ENCODE data around the gene LZTR1. TPM values are rescaled to one million over a fixed set of nuclear protein-coding genes. Genes with fewer than 3 reads are reported as not detected.

Gene LZTR1
- total RNA-seq, 1 experiment from 2014 or later = 41.0 TPM

GRCh38 chr22:21015466-21016006 is 33.4 kb downstream of the LZTR1 start:
- no TSS peak for BruUV-seq (replicated peaks)

GRCh38 chr22:21016644-21017420 is 34.7 kb downstream of the LZTR1 start:
- Histone ChIP-seq H3K4me2 (ENCODE audit: low read length) (no peak overlapping the region), H3K27me3 (ENCODE audit: low read length) (no peaks in the 10 kb centered on the region), H3K9me2 (replicated peaks; ENCODE audit: low read length) (no peaks in the 10 kb centered on the region), H2AFZ (ENCODE audit: low read length) (no peak overlapping the region), H3F3A (ENCODE audit: low read length, unreplicated experiment) (no peaks in the 10 kb centered on the region), H3K9ac (ENCODE audit: low read length) (no peak overlapping the region), H3K79me2 (ENCODE audit: low read length) (no peaks in the 10 kb centered on the region), H3K4me3 (ENCODE audit: low read length) (no peak overlapping the region), H3K4me1 (ENCODE audit: insufficient read depth, low read length) (peaks cover 7% of the 10 kb centered on the region; the same call in 1 of the 2 replicates), H3K36me3 (ENCODE audit: low read depth, low read length) (no peaks in the 10 kb centered on the region), H4K20me1 (ENCODE audit: low read length) (no peaks in the 10 kb centered on the region), H3K27ac (ENCODE audit: low read length) (no peak overlapping the region), H3K9me3 (ENCODE audit: low read length) (no peaks in the 10 kb centered on the region)
- intact Hi-C loops (cut with micrococcal nuclease) = no loop called here
- TF ChIP-seq EZH2 (IDR thresholded peaks at IDR 0.05; ENCODE audit: low read length, unreplicated experiment) (no peak), CTCF (conservative IDR thresholded peaks at IDR 0.05; ENCODE audit: low read depth, low read length) (no peak), EZH2phosphoT487 (IDR thresholded peaks at IDR 0.05; ENCODE audit: borderline replicate concordance, low read length) (no peak)
- DNase-seq (no peak), ATAC-seq (no peak)
- no TSS peak for BruUV-seq (replicated peaks)
- CTCF ChIA-PET = interaction anchor here (0.7 kb wide), 1 partner anchor 13 kb away, joined by 11 read pairs; no protein-coding TSS in a partner anchor
- POLR2A ChIA-PET (ENCODE audit: unreplicated experiment) = no interaction called here

More at GRCh38 chr22:21015466-21016006, 33.4 kb downstream of the LZTR1 start:
- ChIA-PET POLR2A (ENCODE audit: unreplicated experiment) (no interaction called here), CTCF (interaction anchor here (0.7 kb wide), 1 partner anchor 41 kb away, joined by 4 read pairs; no protein-coding TSS in a partner anchor)
- Histone ChIP-seq H3K79me2 (ENCODE audit: low read length) (no peaks in the 10 kb centered on the region), H3K27ac (ENCODE audit: low read length) (no peak overlapping the region), H3K9me3 (ENCODE audit: low read length) (no peaks in the 10 kb centered on the region), H3K4me1 (ENCODE audit: insufficient read depth, low read length) (peaks cover 7% of the 10 kb centered on the region; the same call in 1 of the 2 replicates), H3K9me2 (replicated peaks; ENCODE audit: low read length) (no peaks in the 10 kb centered on the region), H3K4me3 (ENCODE audit: low read length) (no peak overlapping the region), H3K36me3 (ENCODE audit: low read depth, low read length) (no peaks in the 10 kb centered on the region), H3K9ac (ENCODE audit: low read length) (no peak overlapping the region), H4K20me1 (ENCODE audit: low read length) (no peaks in the 10 kb centered on the region), H3K27me3 (ENCODE audit: low read length) (no peaks in the 10 kb centered on the region), H2AFZ (ENCODE audit: low read length) (no peak overlapping the region), H3K4me2 (ENCODE audit: low read length) (no peak overlapping the region), H3F3A (ENCODE audit: low read length, unreplicated experiment) (no peaks in the 10 kb centered on the region)
- ATAC-seq = no peak
- intact Hi-C loops (cut with micrococcal nuclease) = no loop called here
- TF ChIP-seq EZH2phosphoT487 (IDR thresholded peaks at IDR 0.05; ENCODE audit: borderline replicate concordance, low read length) (no peak), CTCF (conservative IDR thresholded peaks at IDR 0.05; ENCODE audit: low read depth, low read length) (no peak), EZH2 (IDR thresholded peaks at IDR 0.05; ENCODE audit: low read length, unreplicated experiment) (no peak)
- no peak for DNase-seq

- intact Hi-C loops (cut with micrococcal nuclease) = no loop called here
- Histone ChIP-seq H3K4me3 (ENCODE audit: low read length) (no peak overlapping the region), H3K9me2 (replicated peaks; ENCODE audit: low read length) (no peaks in the 10 kb centered on the region), H3F3A (ENCODE audit: low read length, unreplicated experiment) (no peaks in the 10 kb centered on the region), H4K20me1 (ENCODE audit: low read length) (no peaks in the 10 kb centered on the region), H3K9me3 (ENCODE audit: low read length) (no peaks in the 10 kb centered on the region), H3K9ac (ENCODE audit: low read length) (no peak overlapping the region), H3K27me3 (ENCODE audit: low read length) (no peaks in the 10 kb centered on the region), H3K79me2 (ENCODE audit: low read length) (no peaks in the 10 kb centered on the region), H3K4me2 (ENCODE audit: low read length) (no peak overlapping the region), H3K27ac (ENCODE audit: low read length) (no peak overlapping the region), H3K4me1 (ENCODE audit: insufficient read depth, low read length) (peaks cover 7% of the 10 kb centered on the region; the same call in 1 of the 2 replicates), H3K36me3 (ENCODE audit: low read depth, low read length) (no peaks in the 10 kb centered on the region), H2AFZ (ENCODE audit: low read length) (no peak overlapping the region)
- CTCF ChIA-PET = no interaction called here
- no peak for ATAC-seq
- no TSS peak for BruUV-seq (replicated peaks)
- TF ChIP-seq EZH2 (IDR thresholded peaks at IDR 0.05; ENCODE audit: low read length, unreplicated experiment) (no peak), CTCF (conservative IDR thresholded peaks at IDR 0.05; ENCODE audit: low read depth, low read length) (no peak), EZH2phosphoT487 (IDR thresholded peaks at IDR 0.05; ENCODE audit: borderline replicate concordance, low read length) (no peak)
- no peak for DNase-seq
- POLR2A ChIA-PET (ENCODE audit: unreplicated experiment) = no interaction called here
These were observed 36.2 kb downstream of the LZTR1 start for GRCh38 chr22:21018314-21018713.

Measured in PC-3 (cell line).